GM21619 (cell line): ENCODE data around the gene ESRRG.
A peak's percentile ranks its signal among the peaks of the same experiment; 100 is the strongest.
"Not testable (repeated sequence)": the region's sequence is repeated elsewhere in the genome, so short reads cannot be mapped to it uniquely, and the experiment has no call there.

Experiments
- ATAC-seq: cut with Tn5 transposase; IDR thresholded peaks from one replicate; pipeline ENCODE4 v1.9.1; 2021; ENCODE audit not compliant: unreplicated experiment

The ESRRG gene

GRCh38 chr1:216576234-216576937 is 146.8 kb downstream of the ESRRG start:
- ATAC-seq: no peak

DNA sequence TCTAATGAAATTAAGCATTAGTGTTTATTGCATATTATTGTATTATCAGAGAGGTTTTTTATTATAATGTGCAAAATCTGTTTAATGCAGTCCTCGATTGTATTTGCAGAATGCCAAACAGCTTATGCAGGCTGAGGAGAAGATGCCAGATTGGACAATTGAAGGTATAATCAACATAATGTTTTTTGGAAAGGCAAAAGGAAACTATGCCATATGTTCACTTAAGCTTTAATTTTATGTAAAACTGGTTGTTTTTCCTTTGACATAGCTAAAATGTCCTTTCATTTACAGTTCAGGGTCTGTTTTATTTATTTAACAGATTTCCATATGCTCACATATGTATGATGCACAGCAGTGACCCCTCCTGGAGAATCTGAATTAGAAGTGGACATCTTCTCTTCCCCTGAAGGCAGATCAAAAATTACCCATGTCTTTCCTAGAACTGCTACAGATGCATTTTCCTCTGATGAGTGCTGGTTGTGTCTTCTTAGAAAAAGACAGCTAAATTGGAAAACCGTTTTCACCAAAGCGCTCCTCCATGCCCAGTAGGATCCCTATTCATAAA is 156.5 kb downstream of the ESRRG start:
- ATAC-seq: no peak

- no peak for ATAC-seq
Measured at GRCh38 chr1:216563087-216563486, 160.1 kb downstream of the ESRRG start.

- ATAC-seq: no peak
Measured at GRCh38 chr1:216562383-216562782, 160.8 kb downstream of the ESRRG start.

- no peak for ATAC-seq
Measured at GRCh38 chr1:216560527-216560926, 162.7 kb downstream of the ESRRG start.

DNA sequence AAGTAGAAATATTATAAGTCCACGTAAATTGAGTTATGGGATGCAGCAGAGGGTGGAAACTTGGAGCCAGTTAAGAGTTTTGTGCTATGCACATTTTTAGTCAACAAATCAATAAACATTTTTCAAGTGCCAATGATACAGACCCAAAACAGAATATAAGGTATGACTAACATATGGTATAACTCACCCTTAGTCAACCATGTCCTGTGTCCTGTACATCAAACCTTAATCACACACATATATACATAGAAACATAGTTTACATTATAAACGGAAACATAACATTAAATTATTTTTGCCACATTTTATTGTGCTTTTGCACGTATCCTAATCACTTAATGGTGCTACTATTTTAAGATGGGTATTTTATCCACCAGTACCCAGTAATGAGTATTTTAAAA is 163.9 kb downstream of the ESRRG start:
- no peak for ATAC-seq

DNA sequence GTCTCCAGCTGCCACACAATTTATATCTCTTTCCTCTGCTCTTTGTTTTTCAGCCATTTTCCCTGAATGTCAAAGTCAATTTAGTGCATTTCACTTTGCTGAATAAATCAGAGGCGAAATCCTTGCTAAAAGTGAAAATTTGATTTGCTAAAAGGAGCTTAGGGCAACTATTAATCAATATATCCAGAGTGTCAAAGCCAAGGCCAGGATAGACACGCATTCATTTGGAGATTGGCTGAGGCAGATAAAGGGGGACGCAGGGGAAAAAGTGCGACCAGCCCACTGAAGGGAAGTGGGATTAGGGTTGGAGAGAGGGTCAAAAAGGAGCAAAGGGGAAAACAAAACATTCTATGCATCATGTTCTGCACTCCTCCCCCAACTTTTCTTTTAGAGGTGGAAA is 167.6 kb downstream of the ESRRG start:
- no peak for ATAC-seq

GRCh38 chr1:216554934-216555333 is 168.3 kb downstream of the ESRRG start:
- ATAC-seq: no peak

GRCh38 chr1:216553766-216554165 is 169.5 kb downstream of the ESRRG start:
- no peak for ATAC-seq

DNA sequence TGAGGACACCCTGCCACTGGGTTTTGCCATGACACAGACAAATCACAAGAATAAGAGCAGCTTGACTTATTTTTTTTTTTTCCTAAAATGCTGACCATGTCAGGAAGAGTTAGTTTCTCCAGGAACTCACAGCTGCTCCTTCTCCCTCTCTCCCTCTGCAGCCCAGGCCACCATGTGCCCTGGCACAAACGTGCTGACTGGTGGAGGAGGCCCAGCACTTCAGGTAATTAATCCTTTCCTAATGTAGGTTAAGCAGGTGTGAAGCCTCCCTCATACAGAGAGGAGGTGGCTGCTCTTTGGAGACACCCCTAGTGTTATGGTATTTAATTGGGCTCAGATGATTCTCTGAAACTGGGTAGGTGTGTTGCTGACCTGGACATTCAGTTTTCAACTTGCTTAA is 170.2 kb downstream of the ESRRG start:
- no peak for ATAC-seq

DNA sequence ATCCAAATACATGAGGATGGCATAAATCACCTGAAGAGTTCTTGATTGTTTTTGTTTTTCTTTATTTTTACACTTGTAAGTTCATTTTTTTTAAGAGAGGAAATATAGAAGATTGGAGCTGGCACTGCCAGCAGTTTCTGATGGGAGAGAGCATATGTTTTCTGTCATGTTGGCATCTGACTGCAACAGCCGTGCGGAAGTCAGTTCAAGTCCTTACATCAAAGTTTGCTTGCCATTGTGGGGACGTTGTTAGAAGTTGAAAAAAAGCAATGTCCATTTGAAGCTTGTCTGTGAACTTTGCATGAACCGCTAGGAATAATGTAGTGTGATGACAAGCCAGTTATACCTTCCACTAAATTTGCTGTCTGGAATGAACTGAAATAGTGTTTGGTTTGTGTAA is 173.4 kb downstream of the ESRRG start:
- no peak for ATAC-seq

DNA sequence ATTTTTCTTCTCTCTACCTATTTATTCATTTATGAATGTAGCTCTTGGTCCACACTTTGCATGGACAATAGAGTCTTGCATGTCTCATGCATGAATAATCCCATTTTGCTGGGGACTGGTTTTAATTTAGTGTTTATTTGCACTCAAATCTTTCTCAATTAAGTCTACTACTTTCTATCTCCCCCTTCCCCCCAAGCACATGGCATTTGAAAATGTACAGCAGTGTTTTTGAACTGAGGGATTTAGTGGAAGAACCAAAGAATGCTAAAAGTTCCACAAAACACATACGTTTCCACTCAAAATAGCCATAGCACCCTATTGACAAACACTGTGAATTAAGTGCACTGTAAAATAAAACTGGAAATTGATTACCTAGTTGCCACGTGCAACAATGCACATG is 180.5 kb downstream of the ESRRG start:
- no peak for ATAC-seq

GRCh38 chr1:216542263-216542662 is 181.0 kb downstream of the ESRRG start:
- no peak for ATAC-seq

GRCh38 chr1:216535751-216536150 is 187.5 kb downstream of the ESRRG start:
- no peak for ATAC-seq

DNA sequence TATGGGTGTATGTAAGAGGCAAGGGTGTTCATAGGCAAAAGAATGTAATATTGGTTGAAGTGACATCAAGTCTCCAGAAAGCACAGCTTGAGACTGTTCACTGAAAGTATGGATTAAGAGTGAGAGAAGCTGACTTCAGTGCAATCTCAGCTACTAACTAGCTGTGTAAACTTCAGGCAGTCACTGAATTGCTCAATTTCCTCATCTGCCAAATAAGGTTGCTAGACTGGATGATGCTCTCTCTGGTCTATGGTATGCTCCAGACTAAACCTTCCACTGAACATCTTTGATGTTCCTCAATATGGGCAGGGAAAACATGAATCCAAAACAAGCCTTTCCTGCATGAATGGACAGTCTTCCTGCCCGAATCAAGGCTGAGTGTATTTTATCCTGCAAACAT is 188.2 kb downstream of the ESRRG start:
- ATAC-seq: no peak

DNA sequence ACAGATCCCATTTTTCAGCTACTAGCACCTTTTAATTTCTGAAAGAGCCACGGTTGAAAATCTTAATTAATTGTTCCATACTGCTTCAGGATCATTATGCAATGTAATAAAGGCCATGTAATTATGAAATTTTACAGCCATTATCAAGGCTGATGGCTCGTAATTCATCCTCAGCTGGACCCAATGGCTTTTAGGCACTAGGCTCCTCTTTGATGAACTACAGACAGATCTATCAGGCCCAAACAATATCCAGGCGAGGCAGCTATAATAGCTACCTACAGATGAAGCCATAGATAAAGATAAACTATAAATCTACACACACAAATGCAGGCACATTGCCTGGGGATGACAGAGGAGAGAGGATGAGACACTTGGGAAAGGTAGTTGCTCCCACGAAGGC is 189.5 kb downstream of the ESRRG start:
- ATAC-seq: no peak

DNA sequence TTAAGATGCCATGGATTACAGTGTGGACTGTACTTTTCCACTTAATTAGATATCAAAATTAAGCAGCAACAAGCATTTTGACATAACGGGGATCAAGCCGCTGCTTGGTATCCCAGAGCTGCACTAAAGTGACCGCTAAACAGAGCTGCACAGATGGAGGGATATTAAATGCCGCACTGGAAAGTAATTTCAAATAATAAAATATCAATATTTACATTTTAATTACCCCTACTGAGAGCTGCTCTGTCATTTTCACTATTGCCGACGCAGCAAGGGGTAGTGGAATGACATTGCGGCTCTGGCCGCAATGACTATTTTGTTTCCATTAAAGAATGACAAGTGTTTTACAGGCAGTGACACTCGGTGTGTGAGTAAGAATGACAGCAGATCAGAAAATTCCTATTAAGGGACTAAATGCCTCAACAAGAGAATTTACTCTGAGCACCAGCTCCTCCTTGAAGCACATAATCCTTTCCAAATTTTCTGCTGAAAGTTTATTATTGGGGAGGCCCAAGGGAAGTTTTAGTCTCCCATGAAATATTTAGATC is 190.9 kb downstream of the ESRRG start:
- ATAC-seq: no peak

GRCh38 chr1:216531263-216532239 is 191.7 kb downstream of the ESRRG start:
- ATAC-seq: peak; percentile 58

DNA sequence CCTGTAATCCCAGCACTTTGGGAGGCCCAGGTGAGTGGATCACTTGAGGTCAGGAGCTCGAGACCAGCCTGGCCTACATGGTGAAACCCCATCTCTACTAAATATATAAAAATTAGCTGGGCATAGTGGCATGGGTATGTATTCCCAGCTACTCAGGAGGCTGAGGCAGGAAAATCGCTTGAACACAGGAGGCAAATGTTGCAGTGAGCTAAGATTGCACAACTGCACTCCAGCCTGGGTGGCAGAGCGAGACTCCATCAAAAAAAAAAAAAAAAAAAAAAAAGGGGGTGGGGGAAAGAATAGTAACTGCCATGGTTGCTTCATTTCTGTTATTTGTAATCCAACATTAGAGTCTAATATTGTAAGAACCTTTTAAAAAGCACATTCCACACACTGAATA is 193.4 kb downstream of the ESRRG start:
- ATAC-seq: not testable (repeated sequence)

- ATAC-seq: peak; percentile 93
Measured at GRCh38 chr1:216528816-216529215, 194.4 kb downstream of the ESRRG start.

DNA sequence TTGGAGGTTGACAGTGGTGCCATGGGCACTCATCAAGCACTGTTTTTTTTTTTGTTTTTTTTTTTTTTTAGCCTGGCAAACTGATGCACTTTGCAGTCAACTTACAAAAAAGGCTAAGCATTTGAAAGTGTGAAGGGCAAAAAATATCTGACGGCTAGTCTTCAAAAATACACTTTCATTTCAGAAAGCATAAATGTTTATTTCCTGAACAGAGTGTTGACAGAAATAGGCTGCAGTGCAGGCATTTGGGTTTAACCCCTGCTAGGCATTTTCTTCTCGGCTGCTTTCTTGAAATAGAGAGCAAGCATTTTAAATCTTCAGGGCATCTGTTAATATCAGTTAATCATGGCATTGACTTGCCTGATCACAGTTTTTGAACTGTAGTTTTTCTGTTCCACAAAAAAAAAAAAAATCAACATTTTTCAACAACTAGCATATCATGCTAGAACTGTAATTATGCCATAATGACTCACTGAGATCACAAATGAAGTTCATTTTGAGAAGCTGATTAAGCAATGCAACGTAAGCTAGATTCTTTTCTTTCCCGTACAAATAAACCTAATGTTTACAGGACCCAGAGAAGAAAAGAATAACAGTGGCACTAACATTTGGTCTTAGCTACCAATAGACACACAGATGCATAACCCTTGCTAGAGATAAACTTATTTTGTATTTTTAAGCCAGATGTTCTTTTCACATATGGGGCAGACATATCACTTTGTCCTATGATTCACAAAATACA is 199.6 kb downstream of the ESRRG start:
- ATAC-seq: no peak
